Epithelial cell of proximal tubule (primary cell): ENCODE results near the gene TVP23A. TPM values are rescaled to one million over a fixed set of nuclear protein-coding genes. Genes with fewer than 3 reads are reported as not detected.
A peak's percentile ranks its signal among the peaks of the same experiment; 100 is the strongest.

ENCODE experiments used
- DNase-seq: peaks from one replicate; pipeline ENCODE4 v3.0.0-alpha.2; 2011; ENCODE audit warnings: low read depth
- H3K4me3 ChIP-seq: 2 replicates; pipeline ENCODE4 v1.5.1; 2011; ENCODE audit warnings: low read depth, mild to moderate bottlenecking, low read length
- CTCF ChIP-seq: conservative IDR thresholded peaks from 2 replicates; pipeline ENCODE4 v1.5.1; 2012; ENCODE audit warnings: low read depth, mild to moderate bottlenecking, low read length
- total RNA-seq: library from RNA; depleted of rRNA; stranded (reverse); fragments of >200 nt; gene quantifications from 2 replicates; pipeline ENCODE4 v1.2.3, GENCODE V29; 2015

The TVP23A gene
- total RNA-seq: not detected in 2 replicates

GRCh38 chr16:10817963-10818941, at the start of gene TVP23A:
TSS of gene TVP23A (minus strand) at chr16:10818794. CDS start at chr16:10818493, 301 bp downstream.
- no peak for TF ChIP-seq CTCF
- no peak within 1 kb of the TSS for H3K4me3 ChIP-seq
- no peak for DNase-seq

GRCh38 chr16:10868104-10868595, 49.6 kb upstream of the TVP23A start:
- H3K4me3 ChIP-seq: no peak overlapping the region
- no peak for TF ChIP-seq CTCF
- no peak for DNase-seq

GRCh38 chr16:10867199-10867598, 48.6 kb upstream of the TVP23A start:
- no peak overlapping the region for H3K4me3 ChIP-seq
- TF ChIP-seq CTCF: no peak
- no peak for DNase-seq

GRCh38 chr16:10865991-10866966, 47.7 kb upstream of the TVP23A start:
- H3K4me3 ChIP-seq: no peak overlapping the region
- TF ChIP-seq CTCF: no peak
- DNase-seq: no peak

- peak; percentile 81 for DNase-seq
- no peak for TF ChIP-seq CTCF
These were observed 43.8 kb upstream of the TVP23A start for GRCh38 chr16:10862438-10862837.

GRCh38 chr16:10859658-10860057, 41.1 kb upstream of the TVP23A start:
- no peak for DNase-seq
- no peak overlapping the region for H3K4me3 ChIP-seq
- no peak for TF ChIP-seq CTCF

More at GRCh38 chr16:10862438-10862837, 43.8 kb upstream of the TVP23A start:
- H3K4me3 ChIP-seq: no peak overlapping the region
